HG03108 (cell line): Measurements from ENCODE around the gene KCNG4.

Experiments used
- ATAC-seq: cut with Tn5 transposase; IDR thresholded peaks from one replicate; pipeline ENCODE4 v1.9.1; 2021; ENCODE audit warnings: moderate library complexity; ENCODE audit not compliant: unreplicated experiment

Gene KCNG4

DNA sequence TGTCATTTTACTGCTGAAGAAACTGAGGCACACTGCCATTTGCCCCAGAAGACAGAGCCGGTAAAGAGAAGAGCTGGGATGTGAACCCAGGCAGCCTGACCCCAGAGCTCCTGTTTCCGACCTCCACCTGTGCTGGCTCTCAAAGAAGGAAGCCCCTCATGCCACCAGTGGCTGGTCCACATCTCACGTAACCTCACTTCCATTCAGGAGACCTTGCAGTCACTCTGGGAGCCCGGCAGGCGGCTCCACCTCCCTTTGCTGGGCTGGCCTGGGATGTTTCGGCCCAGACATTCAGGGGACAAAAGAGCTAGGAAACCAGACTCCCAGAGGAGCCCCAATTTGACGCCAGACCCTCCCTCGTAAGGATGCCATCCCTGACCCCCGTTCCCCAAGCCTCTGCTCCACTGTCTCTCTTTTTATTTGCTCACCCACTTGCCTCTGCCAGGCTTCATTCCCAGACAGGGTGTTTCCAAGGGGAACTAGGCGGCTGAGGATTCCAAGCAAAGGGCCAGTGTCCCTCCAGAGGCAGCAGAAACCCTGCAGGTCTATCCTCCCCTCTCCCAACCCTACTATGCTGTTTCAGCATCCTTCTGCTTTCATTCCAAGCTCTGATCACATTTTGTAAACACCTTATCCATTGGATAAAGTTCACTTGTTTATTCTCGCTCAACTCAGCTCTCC is 55.8 kb downstream of the KCNG4 start:
- ATAC-seq = no peak

DNA sequence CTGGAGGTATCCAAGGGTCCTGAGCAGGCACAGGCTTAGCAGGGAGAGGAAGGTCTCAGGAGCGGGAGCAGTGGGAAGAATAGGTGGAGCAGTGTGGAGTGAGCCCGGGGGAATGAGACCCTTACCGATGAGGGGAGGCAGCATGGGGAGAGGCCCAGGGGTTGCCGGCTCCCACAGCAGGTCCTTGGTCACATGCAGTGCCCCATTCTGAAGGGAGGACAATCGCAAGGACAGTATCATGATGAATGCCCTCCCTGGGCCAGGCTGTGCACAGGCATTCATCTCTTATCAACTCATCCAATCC is 56.3 kb downstream of the KCNG4 start:
- ATAC-seq = no peak

DNA sequence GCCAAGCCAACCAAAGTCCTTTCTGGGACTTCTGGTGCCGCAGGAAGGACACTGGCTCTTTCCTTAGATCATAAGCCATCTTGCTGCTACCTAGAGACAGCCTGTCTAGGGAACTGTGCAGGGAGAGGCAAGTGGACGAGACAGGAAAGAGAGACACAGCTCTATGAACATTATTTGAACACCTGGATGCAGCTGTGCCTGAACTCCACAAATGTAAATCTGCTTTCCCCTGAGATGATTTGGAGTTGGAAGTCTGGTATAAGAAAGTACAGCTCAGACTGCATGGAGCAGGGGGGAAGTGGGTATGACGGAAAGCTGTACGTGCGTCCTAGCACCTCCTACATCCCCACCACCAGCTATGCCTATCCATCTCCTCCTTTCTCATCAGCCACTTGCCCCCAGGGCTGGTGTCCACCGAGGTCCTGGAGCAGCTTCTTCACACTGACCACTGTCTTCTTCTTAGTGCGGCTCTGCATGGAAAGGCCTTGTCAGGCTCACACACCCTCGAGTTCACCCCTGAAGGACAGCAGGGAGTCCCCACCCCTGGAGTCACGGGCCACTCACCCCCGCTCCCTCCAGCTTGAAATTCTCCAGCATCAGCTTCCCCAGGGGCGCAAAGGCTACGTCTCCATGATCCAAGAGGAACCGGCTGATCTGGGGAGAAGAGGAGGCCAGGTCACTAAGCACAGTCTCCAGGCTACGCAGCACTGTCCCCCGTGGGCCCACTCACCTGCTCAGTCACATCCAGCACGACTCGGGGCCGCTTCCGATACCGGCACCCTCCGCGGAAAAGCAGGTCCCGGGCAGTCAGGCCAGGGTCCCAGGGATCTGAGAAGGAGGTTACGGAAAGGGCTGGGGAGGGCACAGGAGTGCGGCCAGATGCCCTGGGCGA is 56.9 kb downstream of the KCNG4 start:
- ATAC-seq = no peak

DNA sequence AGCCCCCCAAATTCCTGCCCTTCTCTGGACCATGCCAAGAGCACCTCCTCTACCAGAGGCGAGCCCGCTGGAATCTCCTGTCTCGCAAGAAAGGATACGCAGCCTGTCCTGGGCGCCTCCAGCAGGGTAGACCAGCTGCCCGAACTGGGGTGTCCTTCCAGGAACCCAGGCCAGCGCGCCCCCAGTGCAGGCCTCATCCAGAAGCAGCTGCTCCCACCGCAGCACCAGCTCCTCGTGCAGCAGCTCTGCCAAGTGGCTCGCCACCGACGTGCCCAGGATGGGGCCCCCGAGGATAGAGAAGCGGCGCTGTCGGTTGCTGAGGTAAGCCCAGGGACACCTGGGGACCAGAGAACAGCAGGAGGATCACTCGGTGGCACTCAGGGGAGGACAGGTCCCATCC is 57.7 kb downstream of the KCNG4 start:
- no peak for ATAC-seq

DNA sequence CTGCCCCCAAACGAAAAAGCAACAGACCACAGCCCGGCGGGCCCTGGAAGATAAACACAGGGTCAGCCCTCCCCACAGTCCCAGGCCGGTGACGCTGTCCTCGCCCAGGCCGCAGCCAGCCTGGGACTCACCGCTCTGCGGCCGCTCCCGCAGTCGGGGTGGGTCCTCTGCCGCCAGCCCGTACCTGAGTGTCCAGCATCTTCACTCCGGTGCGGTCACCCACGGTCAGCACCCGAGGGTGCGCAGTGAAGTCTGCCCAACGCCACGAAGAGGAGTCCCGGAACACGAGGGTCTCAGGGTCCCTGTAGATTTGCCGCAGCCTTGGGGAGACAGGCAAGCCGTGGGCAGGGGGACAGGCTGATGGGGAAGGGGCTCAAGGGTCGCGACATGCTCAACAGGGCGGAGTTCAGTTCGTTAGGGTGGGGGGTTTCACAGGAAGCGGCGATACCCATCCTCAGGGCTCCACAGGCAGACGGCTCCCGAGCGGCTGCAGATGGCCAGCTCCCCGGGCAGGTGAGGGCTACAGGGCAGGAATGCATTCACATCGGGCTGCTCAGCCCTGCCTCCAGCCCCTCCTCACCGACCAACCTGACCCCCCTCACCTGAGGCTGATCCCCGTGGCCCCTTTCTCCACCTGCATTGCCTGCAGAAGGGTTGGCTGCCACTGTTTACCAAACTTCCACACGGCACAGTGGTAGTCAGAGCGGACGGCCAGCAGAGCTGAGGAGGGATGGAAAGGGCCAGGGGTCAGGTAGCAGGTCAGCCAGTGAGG is 58.5 kb downstream of the KCNG4 start:
- no peak for ATAC-seq

DNA sequence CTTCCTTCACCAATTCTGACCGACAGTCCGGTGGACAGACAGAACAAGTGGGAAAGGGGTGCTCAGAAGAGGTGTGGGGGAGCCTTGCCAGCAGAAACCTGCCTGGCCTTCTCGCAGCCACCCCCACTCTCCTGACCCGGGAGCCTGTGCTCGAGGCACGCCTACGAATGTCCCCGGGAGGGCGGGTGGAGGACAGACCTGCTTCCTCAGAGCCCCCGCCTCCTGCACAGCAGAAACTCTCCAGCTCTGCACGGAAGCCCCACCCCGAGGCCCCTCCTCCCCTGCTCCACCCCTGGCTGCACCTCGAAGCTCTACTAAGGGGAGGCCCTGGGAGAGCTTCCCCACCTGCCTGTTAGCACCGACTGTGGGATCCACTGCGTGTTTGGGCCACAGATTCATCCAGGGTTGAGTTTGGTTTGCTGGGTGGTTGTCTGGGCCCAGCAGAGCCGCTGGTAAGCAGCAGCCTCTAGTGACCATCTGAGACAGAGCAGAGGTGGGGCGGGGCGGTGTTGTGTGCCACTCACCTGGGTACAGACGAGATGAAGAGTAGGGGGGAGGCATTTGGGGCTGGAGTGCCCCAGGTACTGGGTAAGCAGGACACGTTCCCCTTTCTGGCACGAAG is 59.2 kb downstream of the KCNG4 start:
- ATAC-seq = no peak

DNA sequence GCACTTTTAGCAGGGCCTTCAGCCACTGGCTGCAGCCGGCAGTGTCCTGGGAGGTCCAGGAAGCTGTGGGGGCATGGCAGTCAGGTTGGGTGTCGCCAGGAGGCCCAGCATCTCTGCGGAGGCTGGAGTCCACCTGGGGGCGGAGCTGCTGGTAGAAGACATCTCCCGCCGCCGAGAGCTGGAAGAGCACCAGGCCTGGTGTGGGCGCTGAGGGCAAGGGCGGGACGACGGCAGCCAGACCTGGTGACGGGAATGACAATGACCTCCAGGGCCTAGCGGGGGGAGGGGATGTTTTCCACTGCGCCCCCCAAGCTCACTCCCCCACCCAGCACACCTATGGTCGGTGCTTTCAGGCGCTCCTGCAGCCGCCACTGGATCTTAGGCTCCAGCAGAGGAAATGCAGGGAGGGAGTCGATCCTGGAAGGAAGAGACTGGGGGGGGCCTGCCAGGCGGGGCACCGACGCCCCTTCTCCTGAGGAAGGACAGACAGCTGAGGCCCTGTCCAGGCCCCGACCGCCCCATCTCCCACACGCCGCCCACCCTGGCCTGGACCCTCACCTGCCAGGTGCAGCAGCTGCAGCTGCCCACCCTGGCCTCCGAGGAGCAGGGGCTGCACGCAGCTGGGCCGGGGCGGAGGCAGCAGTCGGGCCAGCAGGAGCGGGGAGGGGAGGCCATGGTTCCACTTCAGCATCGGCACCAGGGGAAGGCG is 60.0 kb downstream of the KCNG4 start:
- no peak for ATAC-seq

DNA sequence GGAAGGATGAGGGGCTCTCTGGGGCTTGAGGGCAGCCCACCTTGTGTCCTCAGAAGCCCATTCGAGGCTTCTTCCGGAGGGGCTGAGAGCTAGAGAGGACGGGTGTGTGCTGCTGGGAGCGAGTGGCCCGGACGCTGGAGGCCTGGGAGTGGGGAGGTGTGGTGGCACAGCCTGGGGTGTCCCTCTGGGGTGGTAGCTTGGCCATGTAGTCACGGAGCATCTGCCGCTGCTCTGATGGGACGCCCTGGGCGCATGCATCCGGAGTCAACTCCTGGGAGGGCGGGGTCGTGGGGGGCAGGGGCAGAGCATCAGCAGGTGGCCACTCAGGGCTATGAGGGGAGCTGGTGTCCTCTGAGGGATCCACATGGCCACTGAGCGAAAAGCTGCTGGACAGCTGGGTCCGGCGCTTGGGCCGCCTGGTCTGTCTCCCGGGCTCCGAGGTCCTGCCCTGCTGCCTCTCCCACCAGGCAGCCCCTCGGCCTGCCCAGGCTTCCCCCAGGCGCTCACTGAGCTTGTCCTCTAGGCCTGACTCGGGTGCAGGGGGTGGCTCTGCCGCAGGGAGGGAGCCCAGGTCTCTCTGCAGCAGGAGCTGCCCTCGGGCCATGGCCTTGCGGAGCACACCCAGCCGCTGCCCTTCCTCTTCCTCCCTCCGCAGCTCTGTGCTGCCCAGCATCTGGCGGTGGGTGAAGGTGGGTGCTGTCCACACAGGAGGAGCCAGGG is 60.8 kb downstream of the KCNG4 start:
- no peak for ATAC-seq

DNA sequence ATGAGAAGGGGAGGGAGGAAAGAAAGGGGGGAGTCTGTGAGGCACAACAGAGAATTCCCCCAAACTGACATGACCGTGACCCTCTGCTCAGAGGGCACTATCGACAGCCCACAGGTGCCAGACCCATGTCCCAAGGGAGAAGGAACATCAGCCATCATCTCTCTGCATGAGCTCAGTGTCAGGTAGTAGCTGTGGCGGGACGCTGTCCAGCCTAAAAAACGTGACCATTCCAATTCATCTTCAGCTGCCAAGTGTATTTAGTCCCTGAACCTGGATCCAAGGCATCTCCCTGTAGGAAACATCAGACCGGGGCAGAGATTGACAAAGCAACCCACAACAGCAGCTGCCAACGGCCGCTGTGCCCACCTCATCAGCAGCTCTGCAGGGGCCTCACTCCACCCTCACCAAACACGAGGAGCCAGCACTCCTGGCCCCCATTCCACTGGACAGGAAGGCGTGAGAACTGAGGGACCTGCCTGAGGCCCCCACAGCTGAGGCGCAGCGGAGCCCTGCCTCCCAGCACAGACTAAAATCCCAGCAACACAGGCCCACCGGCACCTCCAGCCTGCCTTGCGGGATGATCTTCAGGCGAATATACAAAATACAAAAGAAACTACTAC is 61.6 kb downstream of the KCNG4 start:
- ATAC-seq = no peak

DNA sequence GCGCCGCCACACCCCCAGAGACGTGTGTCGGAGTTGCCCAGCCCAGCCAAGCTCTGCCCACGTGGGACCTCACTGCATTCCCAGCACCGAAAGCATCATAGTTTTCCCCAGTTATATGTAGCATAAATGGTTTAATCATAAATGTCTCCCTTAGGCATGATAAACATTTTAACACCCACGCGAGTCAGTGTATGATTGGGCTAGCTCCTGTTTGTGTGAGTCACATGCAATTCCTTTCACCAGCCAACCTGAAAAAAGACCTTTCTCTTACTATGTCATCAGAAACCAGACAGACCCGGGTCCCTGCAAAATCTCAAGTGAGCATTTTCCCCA is 62.1 kb downstream of the KCNG4 start:
- no peak for ATAC-seq

DNA sequence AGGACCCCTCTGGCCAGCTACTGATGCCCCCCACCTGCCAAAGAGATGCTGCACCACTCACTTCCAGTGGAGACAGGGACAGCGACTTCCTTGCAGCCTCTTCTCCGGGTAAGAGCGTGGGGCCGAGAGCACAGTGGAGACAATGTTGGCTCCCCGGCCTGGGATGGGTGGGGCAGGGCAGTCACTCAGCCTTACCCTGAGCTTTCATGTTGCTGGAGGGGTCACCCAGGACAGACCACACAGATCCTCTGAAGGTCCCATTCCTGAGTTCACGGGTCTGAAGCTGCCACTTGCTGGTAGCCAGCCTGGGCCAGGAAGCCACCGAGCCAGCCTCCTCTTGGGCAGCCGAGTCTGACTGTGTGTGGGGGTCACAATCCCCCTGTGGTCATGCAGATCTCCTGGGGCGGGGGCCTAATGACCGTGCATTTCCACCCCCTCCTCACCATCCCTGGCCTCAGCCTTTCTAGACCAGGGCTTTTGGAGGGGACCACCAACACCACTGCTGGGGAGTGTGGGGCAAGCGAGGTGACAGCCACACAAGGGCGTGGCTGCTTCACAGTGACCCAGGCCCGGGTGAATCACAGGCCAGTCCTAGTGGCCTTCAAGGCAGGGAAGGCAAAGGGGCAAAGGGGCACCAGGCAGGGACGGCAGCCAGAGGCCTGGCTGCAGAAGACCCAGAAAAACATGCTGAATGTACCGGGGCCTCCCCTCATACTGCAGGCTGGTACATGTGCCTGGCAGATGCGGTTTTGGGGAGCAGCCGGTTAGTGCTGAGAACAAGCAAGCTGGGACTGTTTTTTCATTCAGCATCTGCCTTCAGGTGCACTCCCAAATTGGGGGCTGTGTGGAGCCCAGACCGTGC is 63.4 kb downstream of the KCNG4 start:
- no peak for ATAC-seq

DNA sequence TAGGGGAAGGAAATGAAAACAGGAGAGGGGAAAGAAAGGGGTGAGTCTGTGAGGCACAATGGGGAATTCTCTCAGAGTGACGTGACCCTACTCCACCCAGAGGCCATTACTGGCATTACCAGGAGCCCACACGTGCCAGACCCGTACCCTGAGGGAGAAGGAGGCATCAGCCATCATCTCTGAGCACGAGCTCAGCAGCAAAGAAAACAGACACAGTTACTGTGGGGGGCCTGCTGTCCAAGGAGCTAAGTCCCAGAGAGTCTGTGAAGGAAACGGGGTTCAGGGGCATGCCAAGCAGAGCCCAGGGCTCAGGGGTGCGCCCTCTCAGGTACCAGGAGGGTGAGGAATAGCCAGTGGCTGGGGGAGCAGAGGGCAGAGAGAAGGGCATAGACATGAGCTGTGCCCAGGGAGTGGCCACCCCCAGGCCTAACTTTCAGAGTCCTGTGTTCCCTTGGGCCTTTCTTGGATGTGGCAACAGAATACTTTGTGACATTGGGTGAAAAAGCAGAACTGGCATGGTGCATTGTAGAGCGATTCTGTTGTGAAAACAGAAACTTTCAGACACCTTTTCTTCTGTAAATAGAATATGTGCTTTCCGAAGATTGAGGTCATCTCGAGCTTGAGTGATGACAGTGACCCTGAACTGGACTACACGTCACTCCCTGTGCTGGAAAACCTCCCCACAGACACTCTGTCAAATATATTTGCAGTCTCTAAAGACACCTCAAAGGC is 64.3 kb downstream of the KCNG4 start:
- ATAC-seq = peak; percentile 60

DNA sequence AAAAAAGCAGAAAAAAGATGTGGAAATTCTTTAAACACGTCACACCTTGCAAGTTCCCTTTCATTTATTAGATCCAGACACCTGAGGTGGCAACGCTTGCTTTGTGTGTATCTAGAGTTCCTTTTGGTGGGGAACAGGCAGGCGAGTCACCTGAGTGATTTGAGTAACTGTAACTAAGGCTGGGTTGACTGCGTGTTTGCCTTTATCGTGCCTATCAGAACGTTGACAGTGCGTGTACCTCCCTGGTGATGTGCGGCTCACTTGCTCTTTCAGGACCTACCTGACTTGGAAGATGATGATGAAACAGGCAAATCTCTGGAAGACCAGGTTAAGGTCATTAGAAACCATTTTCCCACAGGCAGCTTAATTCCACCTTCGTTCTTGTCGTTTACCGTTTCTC is 65.4 kb downstream of the KCNG4 start:
- no peak for ATAC-seq

DNA sequence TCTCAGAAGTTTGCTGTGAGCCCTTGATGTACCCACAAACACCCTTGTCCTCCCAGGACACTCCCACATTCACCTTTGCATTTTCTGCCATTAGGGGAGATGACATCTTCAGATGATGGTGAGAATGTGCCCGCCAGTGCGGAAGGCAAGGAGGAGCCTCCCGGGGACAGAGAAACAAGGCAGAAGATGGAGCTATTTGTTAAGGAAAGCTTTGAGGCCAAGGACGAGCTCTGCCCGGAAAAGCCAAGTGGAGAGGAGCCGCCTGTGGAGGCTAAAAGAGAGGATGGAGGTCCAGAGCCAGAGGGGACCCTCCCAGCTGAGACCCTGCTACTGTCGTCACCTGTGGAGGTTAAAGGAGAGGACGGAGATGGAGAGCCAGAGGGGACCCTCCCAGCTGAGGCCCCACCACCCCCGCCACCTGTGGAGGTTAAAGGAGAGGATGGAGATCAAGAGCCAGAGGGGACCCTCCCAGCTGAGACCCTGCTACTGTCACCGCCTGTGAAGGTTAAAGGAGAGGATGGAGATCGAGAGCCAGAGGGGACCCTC is 70.0 kb downstream of the KCNG4 start:
- ATAC-seq = no peak
